Endothelial cell of umbilical vein (primary cell): ENCODE results near the gene FAM180A. TPM values are rescaled to one million over a fixed set of nuclear protein-coding genes. Genes with fewer than 3 reads are reported as not detected.

Experiments used
- BruUV-seq: library from RNA; stranded (reverse); fragments of 400-500 nt; replicated peaks from 2 replicates; lab custom pipeline; 2021; lab: Mats Ljungman, UMichigan
- CTCF ChIA-PET: fragments of 300-600, 350-600 bp; sonication (Branson Sonifier 250); formaldehyde crosslinking; loops from one replicate; lab custom pipeline; 2021; ENCODE audit warnings: antibody characterized with exemption, inconsistent platforms; lab: Charles Lee
- POLR2A ChIA-PET: fragments of 300-600, 350-600 bp; sonication (Branson Sonifier 250); formaldehyde crosslinking; loops from one replicate; lab custom pipeline; 2021; ENCODE audit warnings: antibody characterized with exemption, inconsistent platforms; lab: Charles Lee
- DNase-seq: peaks from one replicate; pipeline ENCODE4 v3.0.0-alpha.2; 2011; ENCODE audit warnings: low read depth, low spot score
- FAIRE-seq: peaks from 2 replicates; lab custom pipeline; 2011; peaks lifted over from hg19 to GRCh38; lab: Jason Lieb, UNC
- H2AFZ ChIP-seq: 2 replicates; pipeline ENCODE4 v1.6.0; 2012; ENCODE audit warnings: low read depth, low read length, control low read depth, inconsistent platforms
- H3K27ac ChIP-seq: 2 replicates; pipeline ENCODE4 v1.5.1; 2011; ENCODE audit warnings: low read depth, mild to moderate bottlenecking, control low read depth, low read length, moderate library complexity; ENCODE audit not compliant: insufficient read depth
- H3K27me3 ChIP-seq, 2 experiments: 2 replicates each; pipeline versions ENCODE4 v1.6.0 to v1.6.1; 2011; ENCODE audit warnings: low read length in 2 of 2, mixed read lengths in 1 of 2; ENCODE audit not compliant: control insufficient read depth in 2 of 2, insufficient read depth in 2 of 2
- H3K36me3 ChIP-seq, 2 experiments: 2 replicates in 1 of 2; 3 replicates in 1 of 2; pipeline ENCODE4 v1.5.1; 2011; ENCODE audit warnings: low read length in 2 of 2, mild to moderate bottlenecking in 1 of 2, moderate library complexity in 1 of 2; ENCODE audit not compliant: control insufficient read depth in 2 of 2, insufficient read depth in 2 of 2; ENCODE audit errors: extremely low read depth in 1 of 2
- H3K4me1 ChIP-seq: 3 replicates; pipeline ENCODE4 v1.5.1; 2011; ENCODE audit warnings: mild to moderate bottlenecking, low read length; ENCODE audit not compliant: control insufficient read depth, insufficient read depth; ENCODE audit errors: extremely low read depth
- H3K4me2 ChIP-seq: 2 replicates; pipeline ENCODE4 v1.6.1; 2011; ENCODE audit warnings: low read length, control low read depth, mixed read lengths; ENCODE audit not compliant: insufficient read depth
- H3K4me3 ChIP-seq, 3 experiments: fragments of 200-600 bp in 1 of 3; sonication (generic), shearing (Covaris generic) in 1 of 3; replicated peaks in 1 of 3; 2 replicates each; pipeline ENCODE4 v1.5.1; 2011 to 2016; ENCODE audit warnings: control low read depth in 3 of 3, low read length in 3 of 3, mild to moderate bottlenecking in 2 of 3, inconsistent platforms in 1 of 3, low read depth in 1 of 3, moderate library complexity in 1 of 3; ENCODE audit not compliant: insufficient read depth in 1 of 3
- H3K79me2 ChIP-seq: 2 replicates; pipeline ENCODE4 v1.6.0; 2012; ENCODE audit warnings: low read length, inconsistent platforms; ENCODE audit not compliant: control insufficient read depth, insufficient read depth
- H3K9ac ChIP-seq: replicated peaks from 2 replicates; pipeline ENCODE3; 2011; ENCODE audit warnings: low read length, control low read depth; ENCODE audit not compliant: insufficient read depth; ENCODE audit errors: extremely low read depth
- H3K9me1 ChIP-seq: replicated peaks from 3 replicates; pipeline ENCODE4 v1.6.0; 2011; ENCODE audit warnings: mild to moderate bottlenecking, low read length; ENCODE audit not compliant: control insufficient read depth, insufficient read depth; ENCODE audit errors: extremely low read depth
- H3K9me3 ChIP-seq: replicated peaks from 2 replicates; pipeline ENCODE4 v1.5.1; 2012; ENCODE audit warnings: low read length, inconsistent platforms; ENCODE audit not compliant: control insufficient read depth, insufficient read depth
- H4K20me1 ChIP-seq: replicated peaks from 2 replicates; pipeline ENCODE3; 2011; ENCODE audit warnings: mild to moderate bottlenecking, low read length; ENCODE audit not compliant: control insufficient read depth, insufficient read depth; ENCODE audit errors: extremely low read depth
- CTCF ChIP-seq, 2 donors: IDR thresholded peaks; 1 replicate in 1 of 2; 2 replicates in 1 of 2; pipeline ENCODE4 v1.5.1; 2011; ENCODE audit warnings: low read length in 2 of 2, mild to moderate bottlenecking in 2 of 2, moderate library complexity in 2 of 2, control low read depth in 1 of 2, inconsistent platforms in 1 of 2, low read depth in 1 of 2; ENCODE audit not compliant: insufficient read depth in 1 of 2; ENCODE audit errors: extremely low read depth in 1 of 2
- EZH2 ChIP-seq: IDR thresholded peaks from 2 replicates; pipeline ENCODE4 v1.6.1; 2012; ENCODE audit warnings: borderline replicate concordance, low read depth, mild to moderate bottlenecking, moderate library complexity, low read length, inconsistent platforms; ENCODE audit not compliant: severe bottlenecking
- FOS ChIP-seq: IDR thresholded peaks from 2 replicates; pipeline ENCODE4 v1.6.1; 2011; ENCODE audit warnings: mild to moderate bottlenecking, low read length, moderate library complexity, borderline replicate concordance; ENCODE audit not compliant: insufficient read depth
- GATA2 ChIP-seq: IDR thresholded peaks from 2 replicates; pipeline ENCODE4 v1.7.0; 2011; ENCODE audit warnings: low read depth, mild to moderate bottlenecking, moderate library complexity, mixed read lengths, low read length; ENCODE audit not compliant: insufficient read length, insufficient read depth
- JUN ChIP-seq: IDR thresholded peaks from 2 replicates; pipeline ENCODE4 v1.6.1; 2011; ENCODE audit warnings: borderline replicate concordance, low read depth; ENCODE audit not compliant: insufficient read length, insufficient read depth
- MAX ChIP-seq: IDR thresholded peaks from 2 replicates; pipeline ENCODE4 v1.6.1; 2011; ENCODE audit not compliant: insufficient read depth, insufficient read length
- MYC ChIP-seq: IDR thresholded peaks from one replicate; pipeline ENCODE4 v1.6.1; 2011; ENCODE audit warnings: mild to moderate bottlenecking, low read depth, low read length
- POLR2A ChIP-seq: IDR thresholded peaks from 2 replicates; pipeline ENCODE4 v1.6.1; 2012; ENCODE audit warnings: low read depth, mild to moderate bottlenecking, control low read depth, low read length
- POLR2AphosphoS5 ChIP-seq: IDR thresholded peaks from 2 replicates; pipeline ENCODE4 v1.6.1; 2012; ENCODE audit warnings: low read depth, mild to moderate bottlenecking, control low read depth, low read length, moderate library complexity; ENCODE audit not compliant: insufficient read depth
- dilution Hi-C: fragments of 300-500 bp; cut with MboI; formaldehyde crosslinking; loops from one replicate; pipeline ENCODE4 v1.15.0; 2019; ENCODE audit warnings: low sequenced_read_pairs; ENCODE audit not compliant: extremely low pct_ligation_motif_present
- intact Hi-C: fragments of 100-400 bp; cut with micrococcal nuclease; formaldehyde crosslinking; loops from one replicate; pipeline ENCODE4 v1.10.0; 2022
- polyA plus RNA-seq, 4 experiments: library from polyadenylated mRNA; depleted of rRNA in 3 of 4; stranded (reverse) in 3 of 4; unstranded in 1 of 4; fragments of >200 nt; gene quantifications; 2 replicates each; pipeline versions ENCODE4 v1.2.1 to v1.2.3, GENCODE V29; 2011 to 2012; ENCODE audit warnings: missing spikeins in 1 of 4
- total RNA-seq: library from RNA; stranded (reverse); gene quantifications from 2 replicates; pipeline ENCODE4 v1.2.3, GENCODE V29; 2021

FAM180A gene
- total and polyA plus RNA-seq, 2 donors (not counting 3 experiments of a cell fraction or from before 2014, with no cell fraction given), result not detected

GRCh38 chr7:135782377-135782776 is 33.8 kb upstream of the FAM180A start:
- intact Hi-C loops, result no loop called here
- CTCF ChIA-PET, result no interaction called here
- no peak overlapping the region for H3K9ac ChIP-seq
- no peak overlapping the region for H3K4me3 ChIP-seq
- no peak overlapping the region for H2AFZ ChIP-seq
- no peaks in the 10 kb centered on the region for H3K36me3 ChIP-seq
- H3K4me2 ChIP-seq, result no peak overlapping the region
- no peaks in the 10 kb centered on the region for H3K79me2 ChIP-seq
- no peaks in the 10 kb centered on the region for H3K4me1 ChIP-seq
- FAIRE-seq (no peak), DNase-seq (no peak)
- POLR2A ChIA-PET, result no interaction called here
- no TSS peak for BruUV-seq
- H3K9me3 ChIP-seq, result no peaks in the 10 kb centered on the region
- no peaks in the 10 kb centered on the region for H3K9me1 ChIP-seq
- dilution Hi-C loops, result no loop called here
- peaks cover 0 to 5% of the 10 kb centered on the region in 2 experiments for H3K27me3 ChIP-seq
- no peaks in the 10 kb centered on the region for H4K20me1 ChIP-seq
- no peak for TF ChIP-seq POLR2AphosphoS5
- no peak for TF ChIP-seq GATA2
- TF ChIP-seq MAX, result no peak
- no peak for TF ChIP-seq EZH2
- TF ChIP-seq CTCF (IDR thresholded peaks at IDR 0.05; ENCODE audit: extremely low read depth in 1 of 2, insufficient read depth in 1 of 2, low read depth in 1 of 2, low read length in 2 of 2), result no peak
- no peak for TF ChIP-seq FOS
- no peak for TF ChIP-seq POLR2A
- TF ChIP-seq JUN, result no peak
- no peak for TF ChIP-seq MYC
- H3K27ac ChIP-seq, result no peak overlapping the region
